ENCODE measurements around the gene EPB41L4A. TPM values are rescaled to one million over a fixed set of nuclear protein-coding genes. Genes with fewer than 3 reads are reported as not detected.

Gene EPB41L4A
- total RNA-seq, 1 donor from 2014 or later = 1.2 TPM

DNA sequence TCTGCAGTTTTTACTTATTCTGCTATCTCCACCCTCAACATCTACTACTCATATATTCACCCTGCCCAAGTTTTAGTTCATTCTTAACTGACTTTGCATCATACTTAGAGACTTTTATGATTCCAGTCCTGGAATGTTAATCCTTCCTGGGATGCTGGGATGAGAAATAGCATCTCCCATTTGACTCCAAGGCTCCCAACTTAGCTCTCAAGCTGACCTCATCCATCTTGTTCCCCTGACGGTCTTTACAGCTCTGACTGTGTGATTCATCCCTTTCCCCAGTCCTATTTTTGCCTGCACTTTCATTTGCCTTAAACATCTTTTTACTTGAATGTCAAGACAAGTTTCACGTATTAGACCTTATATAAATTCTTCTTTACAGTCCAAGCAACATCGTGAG is 297.8 kb downstream of the EPB41L4A start:
- intact Hi-C loops (cut with micrococcal nuclease) = no loop called here

DNA sequence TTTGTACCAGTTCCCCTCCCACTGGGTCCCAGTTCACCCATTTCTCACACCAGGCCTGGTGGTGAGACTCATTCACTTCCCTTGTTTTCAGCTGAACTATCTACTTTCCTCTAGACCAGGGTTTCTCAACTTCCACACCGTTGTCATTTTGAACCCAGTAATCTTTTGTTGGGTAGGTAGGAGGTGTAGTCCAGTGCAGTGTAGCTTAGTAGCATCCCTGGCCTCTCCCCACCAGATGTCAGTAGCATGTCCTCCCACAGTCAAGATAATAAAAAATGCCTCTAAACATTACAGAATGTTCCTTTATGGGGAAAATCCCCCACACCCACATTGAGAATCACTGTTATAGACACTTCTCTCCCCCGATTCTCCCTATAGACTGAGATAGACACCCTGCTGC is 299.1 kb downstream of the EPB41L4A start:
- intact Hi-C loops (cut with micrococcal nuclease) = no loop called here

DNA sequence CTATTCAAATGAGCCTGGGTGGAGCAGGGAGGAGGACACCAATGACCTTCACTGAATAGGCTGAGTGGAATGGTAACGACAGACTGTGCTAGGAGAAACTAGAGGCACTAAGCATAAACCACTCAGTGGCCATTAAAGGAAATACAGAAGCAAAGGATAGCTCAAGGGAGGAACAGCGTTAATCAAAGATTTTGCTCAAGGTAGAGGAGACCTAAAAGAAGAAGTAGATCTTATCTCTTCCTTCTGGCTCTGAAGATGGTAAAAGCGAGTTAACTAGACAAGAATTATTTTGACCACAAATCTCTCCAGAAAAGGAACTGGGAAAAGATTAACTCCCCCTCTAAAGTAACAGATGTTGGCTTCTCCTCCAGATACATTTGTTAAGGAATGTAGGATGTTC is 299.6 kb downstream of the EPB41L4A start:
- intact Hi-C loops (cut with micrococcal nuclease) = no loop called here

DNA sequence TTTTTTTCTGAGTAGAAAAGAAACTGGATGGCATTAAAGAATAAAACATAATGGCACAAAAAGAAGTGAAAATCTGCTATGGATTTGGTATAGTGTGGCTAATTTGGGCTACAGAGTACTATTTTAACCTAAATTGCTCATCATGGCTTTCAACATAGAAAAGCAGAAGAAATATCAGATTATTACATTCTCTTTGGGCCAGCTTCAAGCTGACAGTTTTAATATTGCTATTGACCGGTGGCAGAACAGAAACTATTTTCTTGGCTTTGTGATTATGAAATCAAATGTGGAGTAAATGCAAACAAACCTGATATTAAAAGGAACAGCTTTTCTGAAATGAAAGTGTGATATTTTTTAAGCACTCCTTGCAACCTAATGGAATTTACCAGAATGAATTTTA is 301.5 kb downstream of the EPB41L4A start:
- intact Hi-C loops (cut with micrococcal nuclease) = no loop called here

DNA sequence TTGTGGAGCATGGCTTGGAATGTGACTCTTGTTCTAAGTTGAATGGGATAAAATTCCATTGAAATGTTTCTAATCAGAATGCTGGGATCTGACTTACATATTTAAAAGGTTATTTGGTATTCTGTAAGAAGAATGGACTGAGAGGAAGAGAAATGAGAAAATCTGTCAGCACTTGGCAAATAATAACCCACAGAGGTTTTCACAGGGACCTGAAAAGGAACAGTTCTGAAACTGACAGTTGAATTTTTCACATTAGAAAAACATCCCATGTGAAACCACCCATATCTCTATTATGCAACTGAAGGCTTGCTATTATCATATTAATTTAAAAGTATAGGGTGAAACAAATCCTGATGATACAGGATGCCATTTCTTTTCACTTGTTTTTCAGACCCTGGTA is 302.7 kb downstream of the EPB41L4A start:
- intact Hi-C loops (cut with micrococcal nuclease) = no loop called here

DNA sequence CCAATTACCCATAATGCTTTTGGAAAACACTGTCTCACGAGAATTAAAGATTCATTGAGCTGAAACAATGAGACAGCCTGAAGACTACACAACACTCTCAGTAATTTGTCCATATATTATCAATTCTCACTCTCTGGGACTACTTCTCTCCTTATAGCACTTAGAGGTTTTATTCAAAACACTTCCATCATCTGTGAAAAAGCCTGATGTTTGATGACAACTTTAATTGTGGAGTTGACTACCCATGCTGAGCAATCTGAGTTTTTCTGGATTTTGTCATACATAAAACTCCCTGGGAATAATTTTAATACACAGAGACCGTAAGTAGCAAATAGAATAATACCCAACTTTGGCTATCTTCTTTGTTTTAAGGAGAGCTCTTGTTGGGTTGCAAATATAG is 305.5 kb downstream of the EPB41L4A start:
- intact Hi-C loops (cut with micrococcal nuclease) = no loop called here
